GM12891 (cell line): ENCODE results near the gene GADD45G.

Experiments
- POLR2A ChIP-seq: IDR thresholded peaks from 2 replicates; pipeline ENCODE4 v1.6.1; 2011; ENCODE audit warnings: low read depth, low read length, control low read depth
- TAF1 ChIP-seq: IDR thresholded peaks from 2 replicates; pipeline ENCODE4 v1.6.1; 2011; ENCODE audit warnings: low read depth, low read length, control low read depth

- no peak for TF ChIP-seq TAF1
- TF ChIP-seq POLR2A = no peak
Observed at GRCh38 chr9:89601856-89602562, 2.8 kb upstream of the GADD45G start.
